ENCODE measurements around the gene ZFP30.

Gene ZFP30

DNA sequence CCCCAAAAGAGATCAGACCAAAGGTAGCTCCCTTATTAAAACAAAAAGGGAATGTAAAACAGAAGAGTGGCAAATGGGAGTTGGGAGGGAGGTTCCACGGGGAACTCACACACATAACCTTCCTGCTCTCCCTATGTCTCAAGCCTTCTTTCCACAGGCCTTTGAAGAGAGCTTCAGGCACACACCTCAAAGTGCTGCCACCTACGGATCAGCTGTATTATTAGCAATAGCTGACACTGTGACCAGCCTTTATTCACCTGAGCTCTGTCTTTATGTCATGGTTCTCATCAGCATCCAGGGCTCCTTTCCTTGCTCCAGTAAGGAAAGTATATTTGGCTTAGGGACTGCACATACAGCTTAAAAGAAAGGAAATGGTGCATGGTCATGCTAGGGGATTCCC lies 71.9 kb downstream of the ZFP30 start:
- H3K4me2 ChIP-seq (ENCODE audit: low read length) = no peak overlapping the region
- peaks cover 15% of the 10 kb centered on the region; the same call in 1 of the 2 replicates for H3K9me3 ChIP-seq (ENCODE audit: insufficient read depth, low read length)
- no peaks in the 10 kb centered on the region for H3K79me2 ChIP-seq (ENCODE audit: low read length)
- no peaks in the 10 kb centered on the region for H4K20me1 ChIP-seq (ENCODE audit: insufficient read depth, low read length)
- no peaks in the 10 kb centered on the region for H3K4me1 ChIP-seq (ENCODE audit: low read length)
- TF ChIP-seq, protein P1, sequence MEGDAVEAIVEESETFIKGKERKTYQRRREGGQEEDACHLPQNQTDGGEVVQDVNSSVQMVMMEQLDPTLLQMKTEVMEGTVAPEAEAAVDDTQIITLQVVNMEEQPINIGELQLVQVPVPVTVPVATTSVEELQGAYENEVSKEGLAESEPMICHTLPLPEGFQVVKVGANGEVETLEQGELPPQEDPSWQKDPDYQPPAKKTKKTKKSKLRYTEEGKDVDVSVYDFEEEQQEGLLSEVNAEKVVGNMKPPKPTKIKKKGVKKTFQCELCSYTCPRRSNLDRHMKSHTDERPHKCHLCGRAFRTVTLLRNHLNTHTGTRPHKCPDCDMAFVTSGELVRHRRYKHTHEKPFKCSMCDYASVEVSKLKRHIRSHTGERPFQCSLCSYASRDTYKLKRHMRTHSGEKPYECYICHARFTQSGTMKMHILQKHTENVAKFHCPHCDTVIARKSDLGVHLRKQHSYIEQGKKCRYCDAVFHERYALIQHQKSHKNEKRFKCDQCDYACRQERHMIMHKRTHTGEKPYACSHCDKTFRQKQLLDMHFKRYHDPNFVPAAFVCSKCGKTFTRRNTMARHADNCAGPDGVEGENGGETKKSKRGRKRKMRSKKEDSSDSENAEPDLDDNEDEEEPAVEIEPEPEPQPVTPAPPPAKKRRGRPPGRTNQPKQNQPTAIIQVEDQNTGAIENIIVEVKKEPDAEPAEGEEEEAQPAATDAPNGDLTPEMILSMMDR (IDR thresholded peaks at IDR 0.05; ENCODE audit: low read depth, low read length) = 0 out of 2 replicates have a peak, but pooled peaks have one; percentile 3
- no peak for TF ChIP-seq EZH2phosphoT487 (IDR thresholded peaks at IDR 0.05; ENCODE audit: low read depth)
- no peak overlapping the region for H3K9ac ChIP-seq (ENCODE audit: low read length)
- no peak overlapping the region for H3K4me3 ChIP-seq (ENCODE audit: low read length)
- H2AFZ ChIP-seq (ENCODE audit: low read depth, low read length) = no peak overlapping the region
- H3K27me3 ChIP-seq (ENCODE audit: low read depth, low read length) = no peaks in the 10 kb centered on the region
- H3K27ac ChIP-seq (ENCODE audit: low read length) = no peak overlapping the region
- peaks cover 76% of the 10 kb centered on the region for H3K36me3 ChIP-seq (replicated peaks; ENCODE audit: low read depth, low read length)

DNA sequence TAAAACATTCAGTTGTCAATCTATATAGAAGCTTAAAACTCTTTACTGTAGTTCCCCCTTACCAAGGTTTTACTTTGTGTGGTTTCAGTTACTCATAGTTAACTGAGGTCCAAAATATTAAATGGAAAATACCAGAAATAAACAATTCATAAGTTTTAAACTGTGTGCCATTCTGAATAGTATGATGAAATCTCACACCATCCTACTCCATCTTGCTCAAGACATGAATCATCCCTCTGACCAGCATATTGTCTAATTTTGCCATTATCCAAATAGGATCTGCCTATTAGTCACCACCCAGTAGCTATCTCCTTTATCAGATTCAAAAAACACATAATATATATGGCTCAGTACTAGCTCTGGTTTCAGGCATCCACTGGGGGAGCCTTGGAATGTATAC lies 83.1 kb downstream of the ZFP30 start:
- no peak for TF ChIP-seq EZH2phosphoT487 (IDR thresholded peaks at IDR 0.05; ENCODE audit: low read depth)
- TF ChIP-seq, protein P1 (IDR thresholded peaks at IDR 0.05; ENCODE audit: low read depth, low read length) = no peak
- no peaks in the 10 kb centered on the region for H3K79me2 ChIP-seq (ENCODE audit: low read length)
- no peak overlapping the region for H3K9ac ChIP-seq (ENCODE audit: low read length)
- no peak overlapping the region for H3K27ac ChIP-seq (ENCODE audit: low read length)
- no peak overlapping the region for H3K4me2 ChIP-seq (ENCODE audit: low read length)
- H4K20me1 ChIP-seq (ENCODE audit: insufficient read depth, low read length) = no peaks in the 10 kb centered on the region
- H2AFZ ChIP-seq (ENCODE audit: low read depth, low read length) = no peak overlapping the region
- no peak overlapping the region for H3K4me3 ChIP-seq (ENCODE audit: low read length)
- H3K27me3 ChIP-seq (ENCODE audit: low read depth, low read length) = no peaks in the 10 kb centered on the region
- H3K36me3 ChIP-seq (replicated peaks; ENCODE audit: low read depth, low read length) = peaks cover 74% of the 10 kb centered on the region
- peaks cover 27% of the 10 kb centered on the region for H3K9me3 ChIP-seq (ENCODE audit: insufficient read depth, low read length)
- no peaks in the 10 kb centered on the region for H3K4me1 ChIP-seq (ENCODE audit: low read length)

DNA sequence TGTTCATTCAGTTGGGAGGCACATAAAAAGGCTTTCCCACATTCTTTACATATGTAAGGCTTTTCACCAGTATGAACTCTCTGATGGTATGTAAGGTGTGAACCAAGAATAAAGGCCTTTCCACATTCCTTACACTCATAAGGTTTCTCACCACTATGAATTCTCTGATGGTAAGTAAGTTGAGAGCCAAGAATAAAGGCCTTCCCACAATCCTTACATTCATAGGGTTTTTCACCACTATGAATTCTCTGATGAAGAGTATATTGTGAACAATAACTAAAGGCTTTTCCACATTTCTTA lies 89.9 kb downstream of the ZFP30 start:
- H3K4me3 ChIP-seq (ENCODE audit: low read length) = no peak overlapping the region
- no peak overlapping the region for H2AFZ ChIP-seq (ENCODE audit: low read depth, low read length)
- H3K79me2 ChIP-seq (ENCODE audit: low read length) = no peaks in the 10 kb centered on the region
- peaks cover 66% of the 10 kb centered on the region for H3K36me3 ChIP-seq (replicated peaks; ENCODE audit: low read depth, low read length)
- no peaks in the 10 kb centered on the region for H4K20me1 ChIP-seq (ENCODE audit: insufficient read depth, low read length)
- H3K27ac ChIP-seq (ENCODE audit: low read length) = no peak overlapping the region
- H3K4me2 ChIP-seq (ENCODE audit: low read length) = no peak overlapping the region
- H3K9ac ChIP-seq (ENCODE audit: low read length) = no peak overlapping the region
- H3K9me3 ChIP-seq (ENCODE audit: insufficient read depth, low read length) = peaks cover 78% of the 10 kb centered on the region
- no peaks in the 10 kb centered on the region for H3K4me1 ChIP-seq (ENCODE audit: low read length)
- TF ChIP-seq EZH2phosphoT487 (IDR thresholded peaks at IDR 0.05; ENCODE audit: low read depth) = no peak
- TF ChIP-seq, protein P1 (IDR thresholded peaks at IDR 0.05; ENCODE audit: low read depth, low read length) = no peak
- H3K27me3 ChIP-seq (ENCODE audit: low read depth, low read length) = no peaks in the 10 kb centered on the region

DNA sequence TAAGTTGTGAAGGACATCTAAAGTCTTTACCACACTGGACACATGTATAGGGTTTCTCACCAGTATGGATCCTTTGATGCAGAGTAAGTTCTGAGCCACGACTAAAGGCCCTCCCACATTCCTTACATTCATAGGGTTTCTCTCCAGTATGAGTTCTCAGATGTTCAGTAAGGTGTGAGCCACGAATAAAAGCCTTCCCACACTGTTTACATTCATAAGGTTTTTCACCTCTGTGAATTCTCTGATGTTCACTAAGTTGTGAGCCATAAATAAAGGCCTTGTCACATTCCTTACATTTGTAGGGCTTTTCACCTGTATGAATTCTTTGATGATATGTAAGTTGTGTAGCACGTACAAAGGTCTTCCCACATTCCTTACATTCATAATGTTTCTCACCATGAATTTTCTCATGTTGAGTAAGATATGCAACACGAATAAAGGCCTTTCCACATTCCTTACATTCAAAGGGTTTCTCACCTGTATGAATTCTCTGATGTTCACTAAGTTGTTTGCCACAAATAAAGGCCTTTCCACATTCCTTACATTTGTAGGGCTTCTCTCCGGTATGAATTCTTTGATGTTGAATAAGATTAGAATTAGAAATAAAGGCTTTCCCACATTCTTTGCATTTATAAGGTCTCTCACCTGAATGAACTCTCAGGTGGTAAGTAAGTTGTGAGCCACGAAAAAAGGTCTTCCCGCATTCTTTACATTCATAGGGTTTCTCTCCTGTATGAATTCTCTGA lies 90.5 kb downstream of the ZFP30 start:
- TF ChIP-seq, protein P1 (IDR thresholded peaks at IDR 0.05; ENCODE audit: low read depth, low read length) = no peak
- no peak for TF ChIP-seq EZH2phosphoT487 (IDR thresholded peaks at IDR 0.05; ENCODE audit: low read depth)
- H3K4me2 ChIP-seq (ENCODE audit: low read length) = no peak overlapping the region
- no peak overlapping the region for H3K4me3 ChIP-seq (ENCODE audit: low read length)
- H3K27ac ChIP-seq (ENCODE audit: low read length) = no peak overlapping the region
- no peaks in the 10 kb centered on the region for H4K20me1 ChIP-seq (ENCODE audit: insufficient read depth, low read length)
- no peaks in the 10 kb centered on the region for H3K4me1 ChIP-seq (ENCODE audit: low read length)
- no peaks in the 10 kb centered on the region for H3K27me3 ChIP-seq (ENCODE audit: low read depth, low read length)
- no peaks in the 10 kb centered on the region for H3K79me2 ChIP-seq (ENCODE audit: low read length)
- no peak overlapping the region for H3K9ac ChIP-seq (ENCODE audit: low read length)
- peaks cover 61% of the 10 kb centered on the region for H3K36me3 ChIP-seq (replicated peaks; ENCODE audit: low read depth, low read length)
- H2AFZ ChIP-seq (ENCODE audit: low read depth, low read length) = no peak overlapping the region
- peaks cover 74% of the 10 kb centered on the region for H3K9me3 ChIP-seq (ENCODE audit: insufficient read depth, low read length)
